Upper lobe of right lung (tissue), 1 donor: ENCODE data around the gene PAQR5. TPM values are rescaled to one million over a fixed set of nuclear protein-coding genes. Genes with fewer than 3 reads are reported as not detected.
A peak's percentile ranks its signal among the peaks of the same experiment; 100 is the strongest.

Experiments used
- ATAC-seq: fragments of 200-7000 bp; cut with Tn5 transposase; one replicate; pipeline ENCODE4 v1.9.1; 2020; ENCODE audit warnings: mild to moderate bottlenecking, moderate library complexity
- DNase-seq: peaks from one replicate; pipeline ENCODE4 v3.0.0-alpha.2; 2020
- H3K27ac ChIP-seq: fragments of 200-600 bp; one replicate; pipeline ENCODE4 v1.8.0; 2022
- H3K27me3 ChIP-seq: fragments of 200-600 bp; one replicate; pipeline ENCODE4 v1.8.0; 2022; ENCODE audit warnings: mild to moderate bottlenecking
- H3K36me3 ChIP-seq: fragments of 200-600 bp; one replicate; pipeline ENCODE4 v1.8.0; 2022
- H3K4me1 ChIP-seq: fragments of 200-600 bp; one replicate; pipeline ENCODE4 v1.8.0; 2022
- H3K4me3 ChIP-seq: fragments of 200-600 bp; one replicate; pipeline ENCODE4 v1.8.0; 2022; ENCODE audit warnings: mild to moderate bottlenecking
- H3K9me3 ChIP-seq: fragments of 200-600 bp; one replicate; pipeline ENCODE4 v1.8.0; 2022
- CTCF ChIP-seq: fragments of 200-600 bp; IDR thresholded peaks from one replicate; pipeline ENCODE4 v1.8.0; 2022; ENCODE audit warnings: antibody characterized with exemption
- intact Hi-C: fragments of 100-400 bp; cut with DNase I; formaldehyde crosslinking; loops from one replicate; pipeline ENCODE4 v1.11.0; 2022
- total RNA-seq: library from RNA; stranded (reverse); fragmentation: NEBNext Ultra II Directional; extraction: Animal tissue kit (Norgen Biotek cat#: 25700); gene quantifications from one replicate; pipeline ENCODE4 v1.2.1, GENCODE V29; 2021
- donor health status: DM: no; HTN: yes; CAD: no; lungs with severe emphysema.

The PAQR5 gene
- total RNA-seq, 1 donor from 2014 or later, result 37.9 TPM

- TF ChIP-seq CTCF, result no peak
- Histone ChIP-seq H3K4me1 (peaks cover 2% of the 10 kb centered on the region), H3K36me3 (no peaks in the 10 kb centered on the region), H3K27ac (no peak overlapping the region), H3K9me3 (no peaks in the 10 kb centered on the region), H3K27me3 (no peaks in the 10 kb centered on the region), H3K4me3 (no peak overlapping the region)
- DNase-seq, result peak; percentile 53
- intact Hi-C loops, result loop anchor here (5.0 kb wide), 1 partner anchor 326 kb away; no protein-coding TSS in a partner anchor
- no peak for ATAC-seq
Measured at GRCh38 chr15:69388260-69388705, 89.6 kb downstream of the PAQR5 start.

GRCh38 chr15:69389426-69389825 is 90.7 kb downstream of the PAQR5 start:
- no peaks in the 10 kb centered on the region for H3K36me3 ChIP-seq
- no peaks in the 10 kb centered on the region for H3K27me3 ChIP-seq
- DNase-seq (peak; percentile 44), ATAC-seq (no peak)
- H3K4me3 ChIP-seq, result no peak overlapping the region
- H3K27ac ChIP-seq, result no peak overlapping the region
- no peaks in the 10 kb centered on the region for H3K9me3 ChIP-seq
- TF ChIP-seq CTCF, result no peak
- intact Hi-C loops, result loop anchor here (5.0 kb wide), 1 partner anchor 327 kb away; no protein-coding TSS in a partner anchor
- peaks cover 5% of the 10 kb centered on the region for H3K4me1 ChIP-seq

- TF ChIP-seq CTCF, result no peak
Measured at GRCh38 chr15:69390575-69390974, 91.9 kb downstream of the PAQR5 start.

GRCh38 chr15:69391046-69391757 is 92.5 kb downstream of the PAQR5 start:
- no peaks in the 10 kb centered on the region for H3K27me3 ChIP-seq
- peaks cover 10% of the 10 kb centered on the region for H3K4me1 ChIP-seq
- H3K4me3 ChIP-seq, result no peak overlapping the region
- H3K36me3 ChIP-seq, result no peaks in the 10 kb centered on the region
- H3K9me3 ChIP-seq, result no peaks in the 10 kb centered on the region
- DNase-seq (peak; percentile 27), ATAC-seq (no peak)
- intact Hi-C loops, result no loop called here
- H3K27ac ChIP-seq, result no peak overlapping the region
- no peak for TF ChIP-seq CTCF

More at GRCh38 chr15:69390575-69390974, 91.9 kb downstream of the PAQR5 start:
- Histone ChIP-seq H3K4me3 (no peak overlapping the region), H3K4me1 (peaks cover 10% of the 10 kb centered on the region), H3K9me3 (no peaks in the 10 kb centered on the region), H3K27ac (no peak overlapping the region), H3K36me3 (no peaks in the 10 kb centered on the region), H3K27me3 (no peaks in the 10 kb centered on the region)
- intact Hi-C loops, result no loop called here
- no peak for DNase-seq
- ATAC-seq, result no peak

GRCh38 chr15:69392352-69392751 is 93.6 kb downstream of the PAQR5 start:
- no peaks in the 10 kb centered on the region for H3K36me3 ChIP-seq
- H3K4me1 ChIP-seq, result peaks cover 10% of the 10 kb centered on the region
- H3K27me3 ChIP-seq, result no peaks in the 10 kb centered on the region
- ATAC-seq (no peak), DNase-seq (no peak)
- no peaks in the 10 kb centered on the region for H3K9me3 ChIP-seq
- no peak for TF ChIP-seq CTCF
- H3K4me3 ChIP-seq, result no peak overlapping the region
- intact Hi-C loops, result no loop called here
- H3K27ac ChIP-seq, result no peak overlapping the region
